K562 (cell line): Measurements from ENCODE around the gene GNAS-AS1. TPM values are rescaled to one million over a fixed set of nuclear protein-coding genes. Genes with fewer than 3 reads are reported as not detected.

Experiments used
- ATAC-seq: fragments of 200-7000 bp; cut with Tn5 transposase; 3 replicates; pipeline ENCODE4 v1.9.1; 2020; ENCODE audit warnings: moderate library complexity
- BruUV-seq: library from RNA; stranded (reverse); fragments of 400-500 nt; replicated peaks from 2 replicates; lab custom pipeline; 2021; lab: Mats Ljungman, UMichigan
- CTCF ChIA-PET: fragments of 300-600 bp; formaldehyde crosslinking; extraction: SDS; loops from one replicate; lab custom pipeline; 2021; ENCODE audit warnings: low intra/inter-chr PET ratio; lab: Yijun Ruan, JAX
- POLR2A ChIA-PET: fragments of 300-600, 350-650 bp; sonication (Branson Sonifier 250); formaldehyde crosslinking; extraction: SDS; loops from one replicate; lab custom pipeline; 2021; ENCODE audit warnings: antibody characterized with exemption, inconsistent platforms; lab: Yijun Ruan, JAX
- DNase-seq, 4 experiments: peaks; one replicate each; pipeline versions ENCODE4 v3.0.0 to v3.0.0-alpha.2; 2011 to 2018; ENCODE audit warnings: low spot score in 3 of 4, mixed read lengths in 3 of 4; ENCODE audit errors: extremely low read depth in 1 of 4
- FAIRE-seq: peaks from 2 replicates; lab custom pipeline; 2011; peaks lifted over from hg19 to GRCh38; lab: Jason Lieb, UNC
- H2AFZ ChIP-seq: 2 replicates; pipeline ENCODE4 v1.6.0; 2011; ENCODE audit warnings: low read depth, low read length, control low read depth, inconsistent platforms
- H3K27ac ChIP-seq: fragments of 200-600 bp; 3 replicates; pipeline ENCODE4 v1.8.0; 2011; ENCODE audit warnings: low read depth, mild to moderate bottlenecking, control low read depth, inconsistent platforms, low read length, moderate library complexity, mixed read lengths; ENCODE audit errors: extremely low read depth
- H3K27me3 ChIP-seq, 2 experiments: fragments of 300-600 bp in 1 of 2; 2 replicates in 1 of 2; 3 replicates in 1 of 2; pipeline versions ENCODE4 v1.6.0 to v1.8.0; 2011; ENCODE audit warnings: inconsistent platforms in 2 of 2, low read length in 2 of 2, mild to moderate bottlenecking in 1 of 2, mixed read lengths in 1 of 2, moderate library complexity in 1 of 2; ENCODE audit not compliant: control insufficient read depth in 2 of 2, insufficient read depth in 2 of 2
- H3K36me3 ChIP-seq: fragments of 300-600 bp; 3 replicates; pipeline ENCODE4 v1.8.0; 2011; ENCODE audit warnings: mild to moderate bottlenecking, low read length, inconsistent platforms; ENCODE audit not compliant: control insufficient read depth, insufficient read depth
- H3K4me1 ChIP-seq, 2 experiments: fragments of 200-600 bp in 1 of 2; replicated peaks in 1 of 2; 2 replicates in 1 of 2; 3 replicates in 1 of 2; pipeline versions ENCODE4 v1.5.1 to v1.8.0; 2011; ENCODE audit warnings: inconsistent platforms in 2 of 2, low read length in 2 of 2, mild to moderate bottlenecking in 1 of 2, mixed read lengths in 1 of 2, moderate library complexity in 1 of 2; ENCODE audit not compliant: control insufficient read depth in 2 of 2, insufficient read depth in 2 of 2
- H3K4me2 ChIP-seq: 2 replicates; pipeline ENCODE4 v1.6.1; 2011; ENCODE audit warnings: low read length, control low read depth, inconsistent platforms, mixed read lengths; ENCODE audit not compliant: insufficient read depth
- H3K4me3 ChIP-seq: fragments of 200-600 bp; sonication (generic), shearing (Covaris generic); 2 replicates; pipeline ENCODE4 v1.5.1; 2016; ENCODE audit warnings: control low read depth, inconsistent platforms
- H3K79me2 ChIP-seq: fragments of 200-600 bp; 3 replicates; pipeline ENCODE4 v1.8.0; 2011; ENCODE audit warnings: low read length, inconsistent platforms; ENCODE audit not compliant: control insufficient read depth, insufficient read depth
- H3K9ac ChIP-seq, 2 experiments: 2 replicates each; pipeline versions ENCODE4 v1.6.0 to v1.6.1; 2011; ENCODE audit warnings: low read depth in 2 of 2, low read length in 2 of 2, control low read depth in 1 of 2, inconsistent platforms in 1 of 2, mild to moderate bottlenecking in 1 of 2, mixed read lengths in 1 of 2; ENCODE audit not compliant: insufficient read depth in 1 of 2
- H3K9me1 ChIP-seq: one replicate; pipeline ENCODE4 v1.6.0; 2011; ENCODE audit warnings: inconsistent platforms, mild to moderate bottlenecking, low read length, moderate library complexity; ENCODE audit not compliant: control insufficient read depth, insufficient read depth
- H3K9me3 ChIP-seq: replicated peaks from 2 replicates; pipeline ENCODE4 v1.5.1; 2011; ENCODE audit warnings: low read depth, low read length, inconsistent platforms; ENCODE audit not compliant: control insufficient read depth, insufficient read depth
- H4K20me1 ChIP-seq: replicated peaks from 2 replicates; pipeline ENCODE4 v1.6.1; 2011; ENCODE audit warnings: low read length, inconsistent platforms, mixed read lengths; ENCODE audit not compliant: control insufficient read depth, insufficient read depth
- GABPB2 ChIP-seq: fragments of 250-450 bp; sonication (Bioruptor Pico); conservative IDR thresholded peaks from 2 replicates; pipeline ENCODE4 v1.5.1; 2021; ENCODE audit warnings: mild to moderate bottlenecking
- GATAD2B ChIP-seq: fragments of 450-650 bp; IDR thresholded peaks from 2 replicates; pipeline ENCODE4 v1.6.1; 2017; ENCODE audit warnings: mild to moderate bottlenecking, borderline replicate concordance
- GTF3C2 ChIP-seq: IDR thresholded peaks from 3 replicates; pipeline ENCODE4 v1.6.1; 2011; ENCODE audit warnings: borderline replicate concordance, mild to moderate bottlenecking, moderate library complexity; ENCODE audit not compliant: insufficient read length; ENCODE audit errors: extremely low read depth
- KHSRP ChIP-seq: fragments of 450-650 bp; IDR thresholded peaks from 2 replicates; pipeline ENCODE4 v1.6.1; 2017
- NFE2 ChIP-seq: IDR thresholded peaks from 2 replicates; pipeline ENCODE4 v1.6.1; 2014; ENCODE audit warnings: antibody characterized with exemption, low read depth
- NR2C2 ChIP-seq, 2 experiments: fragments of 200-800 bp in 1 of 2; sonication (Bioruptor generic) in 1 of 2; sonication (generic) in 1 of 2; formaldehyde crosslinking in 1 of 2; IDR thresholded peaks; 2 replicates each; pipeline versions ENCODE4 v1.6.1 to v1.8.0; 2016 to 2022; ENCODE audit warnings: mild to moderate bottlenecking in 1 of 2, missing compliant biosample characterization in 1 of 2, missing genetic modification characterization in 1 of 2, missing genetic modification reagents in 1 of 2
- NR3C1 ChIP-seq: sonication (generic); formaldehyde crosslinking; IDR thresholded peaks from 2 replicates; pipeline ENCODE4 v1.8.1; 2022; ENCODE audit warnings: missing genetic modification reagents
- PML ChIP-seq: IDR thresholded peaks from 2 replicates; pipeline ENCODE4 v1.6.1; 2012; ENCODE audit warnings: low read length, inconsistent platforms
- PREB ChIP-seq: sonication (generic); formaldehyde crosslinking; IDR thresholded peaks from 2 replicates; pipeline ENCODE4 v1.8.1; 2023; ENCODE audit warnings: mild to moderate bottlenecking, missing genetic modification reagents
- RBM39 ChIP-seq: fragments of 200-400 bp; formaldehyde crosslinking; optimal IDR thresholded peaks from 2 replicates; pipeline ENCODE3; 2018; ENCODE audit warnings: low read depth, low read length
- TFAM ChIP-seq: fragments of 250-450 bp; sonication (Bioruptor Pico); conservative IDR thresholded peaks from 2 replicates; pipeline ENCODE4 v1.5.0; 2021; ENCODE audit warnings: mild to moderate bottlenecking, moderate library complexity
- ZKSCAN3 ChIP-seq: fragments of 250-450 bp; sonication (Bioruptor Pico); IDR thresholded peaks from 2 replicates; pipeline ENCODE4 v1.4.0; 2020
- ZNF274 ChIP-seq: IDR thresholded peaks from 2 replicates; pipeline ENCODE4 v1.6.1; 2011; ENCODE audit warnings: low read depth, mild to moderate bottlenecking, low read length, moderate library complexity, borderline replicate concordance
- ZNF3 ChIP-seq: fragments of 250-450 bp; sonication (Bioruptor Pico); IDR thresholded peaks from 2 replicates; pipeline ENCODE4 v1.5.0; 2021; ENCODE audit warnings: mild to moderate bottlenecking, moderate library complexity
- ZNF668 ChIP-seq: fragments of 250-450 bp; sonication (Bioruptor Pico); IDR thresholded peaks from 2 replicates; pipeline ENCODE4 v1.8.0; 2022; ENCODE audit warnings: mild to moderate bottlenecking, inconsistent platforms
- WGBS: fragments of 100-300 bp; shearing (Covaris generic); methylation state at CpG from one replicate; pipeline ENCODE4 v1.1.6; 2016; ENCODE audit warnings: low coverage, mixed read lengths; ENCODE audit not compliant: insufficient coverage; ENCODE audit errors: missing lambda C conversion rate; 5-methylcytosine and 5-hydroxymethylcytosine counted together
- in situ Hi-C: fragments of 300-500 bp; cut with MboI; formaldehyde crosslinking; loops from 4 replicates; pipeline ENCODE4 v1.15.0; 2018; ENCODE audit warnings: inconsistent platforms, mixed read lengths
- intact Hi-C: fragments of 100-400 bp; cut with micrococcal nuclease; formaldehyde crosslinking; loops from 2 replicates; pipeline ENCODE4 v1.14.2; 2022
- polyA plus RNA-seq, 8 experiments: library from polyadenylated mRNA; depleted of rRNA in 4 of 8; stranded (reverse) in 5 of 8; unstranded in 3 of 8; fragments of >200 nt; fragmentation: Nextera tagmentation in 2 of 8; fragmentation: Illumina TruSeq in 1 of 8; extraction: Ambion mirVana in 2 of 8; extraction: Trizol in 1 of 8; gene quantifications; 2 replicates each; pipeline versions ENCODE4 v1.2.1 to v1.2.3, GENCODE V29; 2011 to 2014; ENCODE audit warnings: inconsistent platforms in 1 of 8, missing spikeins in 1 of 8
- total RNA-seq, 7 experiments: library from RNA; depleted of rRNA in 6 of 7; stranded (reverse); fragments of >200 nt in 6 of 7; fragmentation: Illumina TruSeq in 2 of 7; extraction: Trizol in 2 of 7; gene quantifications; 2 replicates each; pipeline versions ENCODE4 v1.2.1 to v1.2.3, GENCODE V29; 2011 to 2021; ENCODE audit warnings: low replicate concordance in 1 of 7

The GNAS-AS1 gene
- total and polyA plus RNA-seq, 9 of the 15 experiments (the other 6 are each of a cell fraction or from before 2014, with no cell fraction given) = 0.04 to 2.5 (median 0.25) TPM

- no peaks in the 10 kb centered on the region for H3K9me1 ChIP-seq
- H3K9ac ChIP-seq = no peak overlapping the region
- no peaks in the 10 kb centered on the region for H3K79me2 ChIP-seq
- no peak for DNase-seq
- H2AFZ ChIP-seq = no peak overlapping the region
- peaks cover 3 to 78% of the 10 kb centered on the region in 2 experiments for H3K27me3 ChIP-seq
- H3K36me3 ChIP-seq = no peaks in the 10 kb centered on the region
- no peaks in the 10 kb centered on the region for H4K20me1 ChIP-seq
- 10% methylated on average over 27 of the region's 30 CpGs for WGBS
- intact Hi-C loops = no loop called here
- H3K27ac ChIP-seq = no peak overlapping the region
- in situ Hi-C loops = loop anchor here (25.0 kb wide), 1 partner anchor 580 kb away; the partner anchor contains the start of gene ANKRD60
- H3K4me1 ChIP-seq = no peaks in the 10 kb centered on the region
- H3K4me2 ChIP-seq = no peak overlapping the region
- no peak overlapping the region for H3K4me3 ChIP-seq
- FAIRE-seq = no peak
- no peaks in the 10 kb centered on the region for H3K9me3 ChIP-seq
- CTCF ChIA-PET = interaction anchor here (0.5 to 1.1 kb wide), 2 partner anchors 51 to 271 kb away, joined by 3 to 6 read pairs; no protein-coding TSS in a partner anchor
- POLR2A ChIA-PET = interaction anchor here (0.5 to 0.7 kb wide), 3 partner anchors 35 to 273 kb away, joined by 3 read pairs; partner anchors contain the start of gene GNAS
- no TSS peak for BruUV-seq
- no peak for ATAC-seq
- TF ChIP-seq ZNF668 (CRISPR knock-in tag) = no peak
- no peak for TF ChIP-seq GABPB2 (CRISPR knock-in tag)
- no peak for TF ChIP-seq GATAD2B
- TF ChIP-seq ZNF3 (CRISPR knock-in tag) = no peak
- TF ChIP-seq NR2C2 (CRISPR knock-in tag; IDR thresholded peaks at IDR 0.05) = no peak
- no peak for TF ChIP-seq NR2C2 (tag; IDR thresholded peaks at IDR 0.05)
- no peak for TF ChIP-seq RBM39
- no peak for TF ChIP-seq NR3C1 (CRISPR knock-in tag)
- no peak for TF ChIP-seq ZKSCAN3
- no peak for TF ChIP-seq KHSRP
- TF ChIP-seq ZNF274 = no peak
- no peak for TF ChIP-seq GTF3C2
- TF ChIP-seq PML = no peak
- TF ChIP-seq NFE2 = no peak
- TF ChIP-seq PREB = no peak
- no peak for TF ChIP-seq TFAM
These were observed 33.6 kb downstream of the GNAS-AS1 start for GRCh38 chr20:58816957-58817651.
